Neural crest cell (in vitro differentiated cells): ENCODE data around the gene GLDN. TPM values are rescaled to one million over a fixed set of nuclear protein-coding genes. Genes with fewer than 3 reads are reported as not detected.
"Not testable (repeated sequence)": the region's sequence is repeated elsewhere in the genome, so short reads cannot be mapped to it uniquely, and the experiment has no call there.

Experiments used
- DNase-seq: peaks from one replicate; pipeline ENCODE4 v3.0.0; 2021; ENCODE audit warnings: low read depth, mixed read lengths, low spot score
- H3K27ac Mint-ChIP-seq: one replicate; pipeline ENCODE4 v1.8.0; 2021; ENCODE audit warnings: mild to moderate bottlenecking, mixed read lengths; ENCODE audit not compliant: unreplicated experiment
- H3K27me3 Mint-ChIP-seq: 2 replicates; pipeline ENCODE4 v1.8.0; 2021; ENCODE audit warnings: low read depth, mild to moderate bottlenecking, mixed read lengths
- H3K36me3 Mint-ChIP-seq: 2 replicates; pipeline ENCODE4 v1.8.0; 2021; ENCODE audit warnings: low read depth, mild to moderate bottlenecking, mixed read lengths
- H3K4me1 Mint-ChIP-seq: 2 replicates; pipeline ENCODE4 v1.8.0; 2021; ENCODE audit warnings: mixed read lengths
- H3K4me3 Mint-ChIP-seq: one replicate; pipeline ENCODE4 v1.8.0; 2021; ENCODE audit warnings: mild to moderate bottlenecking, mixed read lengths
- H3K9me3 Mint-ChIP-seq: 2 replicates; pipeline ENCODE4 v1.8.0; 2021; ENCODE audit warnings: mixed read lengths
- CTCF ChIP-seq: fragments of 200-600 bp; sonication (generic); conservative IDR thresholded peaks from 2 replicates; pipeline ENCODE4 v1.5.0; 2021; ENCODE audit warnings: antibody characterized with exemption, mild to moderate bottlenecking
- total RNA-seq: library from RNA; stranded (reverse); gene quantifications from 2 replicates; pipeline ENCODE4 v1.2.1, GENCODE V29; 2021

GLDN gene
- total RNA-seq, 1 donor from 2014 or later: 2.4 TPM

- H3K36me3 Mint-ChIP-seq: peaks cover 12% of the 10 kb centered on the region
- peaks cover 19% of the 10 kb centered on the region for H3K9me3 Mint-ChIP-seq
- no peak overlapping the region for H3K27ac Mint-ChIP-seq
- H3K4me1 Mint-ChIP-seq: no peaks in the 10 kb centered on the region
- no peak for DNase-seq
- H3K4me3 Mint-ChIP-seq: no peak overlapping the region
- H3K27me3 Mint-ChIP-seq: peaks cover 5% of the 10 kb centered on the region
- TF ChIP-seq CTCF: no peak
Observed at GRCh38 chr15:51438526-51438925, 97.1 kb downstream of the GLDN start.

GRCh38 chr15:51443282-51443914 lies 101.9 kb downstream of the GLDN start:
- no peak for DNase-seq
- Mint-ChIP-seq H3K27me3 (no peaks in the 10 kb centered on the region), H3K9me3 (peaks cover 4% of the 10 kb centered on the region), H3K27ac (no peak overlapping the region), H3K4me3 (no peak overlapping the region), H3K36me3 (peaks cover 33% of the 10 kb centered on the region), H3K4me1 (no peaks in the 10 kb centered on the region)
- no peak for TF ChIP-seq CTCF

GRCh38 chr15:51444112-51444511 lies 102.7 kb downstream of the GLDN start:
- no peak overlapping the region for H3K27ac Mint-ChIP-seq
- H3K27me3 Mint-ChIP-seq: no peaks in the 10 kb centered on the region
- TF ChIP-seq CTCF: no peak
- H3K4me1 Mint-ChIP-seq: no peaks in the 10 kb centered on the region
- DNase-seq: no peak
- peaks cover 34% of the 10 kb centered on the region for H3K36me3 Mint-ChIP-seq
- peaks cover 3% of the 10 kb centered on the region for H3K9me3 Mint-ChIP-seq
- no peak overlapping the region for H3K4me3 Mint-ChIP-seq

- Mint-ChIP-seq H3K4me3 (no peak overlapping the region), H3K4me1 (no peaks in the 10 kb centered on the region), H3K27me3 (no peaks in the 10 kb centered on the region), H3K9me3 (no peaks in the 10 kb centered on the region), H3K27ac (no peak overlapping the region), H3K36me3 (peaks cover 38% of the 10 kb centered on the region)
- no peak for TF ChIP-seq CTCF
- no peak for DNase-seq
Observed at GRCh38 chr15:51444807-51445206, 103.4 kb downstream of the GLDN start.

GRCh38 chr15:51446029-51446744 lies 104.7 kb downstream of the GLDN start:
- not testable (repeated sequence) for DNase-seq

More at GRCh38 chr15:51446029-51446744, 104.7 kb downstream of the GLDN start:
- H3K4me3 Mint-ChIP-seq, H3K9me3 Mint-ChIP-seq, H3K4me1 Mint-ChIP-seq, H3K27me3 Mint-ChIP-seq, H3K27ac Mint-ChIP-seq: not testable (repeated sequence)
- H3K36me3 Mint-ChIP-seq: peaks cover 45% of the 10 kb centered on the region
